ENCODE results near the gene WAC. TPM values are rescaled to one million over a fixed set of nuclear protein-coding genes. Genes with fewer than 3 reads are reported as not detected.
"Not testable (repeated sequence)": the region's sequence is repeated elsewhere in the genome, so short reads cannot be mapped to it uniquely, and the experiment has no call there.

Gene WAC
- total RNA-seq, 4 donors from 2014 or later, result 165 to 189 (median 169) TPM

DNA sequence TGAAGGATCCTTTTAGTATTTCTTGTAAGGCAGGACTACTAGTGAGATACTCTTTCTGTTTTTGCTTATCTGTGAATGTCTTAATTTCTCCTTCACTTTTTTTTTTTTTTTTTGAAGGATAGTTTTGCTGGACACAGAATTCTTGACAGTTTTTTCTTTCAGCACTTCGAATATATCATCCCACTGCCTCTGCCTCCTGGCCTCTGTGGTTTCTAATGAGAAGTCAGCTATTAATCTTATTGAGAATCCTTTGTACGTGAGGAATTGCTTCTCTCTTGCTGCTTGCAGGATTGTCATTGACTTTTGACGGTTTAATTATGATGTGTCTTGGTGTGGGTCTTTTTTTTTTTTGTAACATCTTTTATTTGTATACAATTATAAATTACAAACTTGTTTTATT lies 12.6 kb upstream of the WAC start:
- intact Hi-C loops (cut with DNase I), result no loop called here
- Histone ChIP-seq H3K27ac (no peak overlapping the region), H3K27me3 (no peaks in the 10 kb centered on the region), H3K4me1 (no peaks in the 10 kb centered on the region), H3K9me3 (no peaks in the 10 kb centered on the region), H3K36me3 (peaks cover 3 to 7% of the 10 kb centered on the region in 2 donors), H3K4me3 (replicated peaks in 1 of 3) (no peak overlapping the region)
- no peak for TF ChIP-seq POLR2A (IDR thresholded peaks at IDR 0.05)
- TF ChIP-seq, protein P1, sequence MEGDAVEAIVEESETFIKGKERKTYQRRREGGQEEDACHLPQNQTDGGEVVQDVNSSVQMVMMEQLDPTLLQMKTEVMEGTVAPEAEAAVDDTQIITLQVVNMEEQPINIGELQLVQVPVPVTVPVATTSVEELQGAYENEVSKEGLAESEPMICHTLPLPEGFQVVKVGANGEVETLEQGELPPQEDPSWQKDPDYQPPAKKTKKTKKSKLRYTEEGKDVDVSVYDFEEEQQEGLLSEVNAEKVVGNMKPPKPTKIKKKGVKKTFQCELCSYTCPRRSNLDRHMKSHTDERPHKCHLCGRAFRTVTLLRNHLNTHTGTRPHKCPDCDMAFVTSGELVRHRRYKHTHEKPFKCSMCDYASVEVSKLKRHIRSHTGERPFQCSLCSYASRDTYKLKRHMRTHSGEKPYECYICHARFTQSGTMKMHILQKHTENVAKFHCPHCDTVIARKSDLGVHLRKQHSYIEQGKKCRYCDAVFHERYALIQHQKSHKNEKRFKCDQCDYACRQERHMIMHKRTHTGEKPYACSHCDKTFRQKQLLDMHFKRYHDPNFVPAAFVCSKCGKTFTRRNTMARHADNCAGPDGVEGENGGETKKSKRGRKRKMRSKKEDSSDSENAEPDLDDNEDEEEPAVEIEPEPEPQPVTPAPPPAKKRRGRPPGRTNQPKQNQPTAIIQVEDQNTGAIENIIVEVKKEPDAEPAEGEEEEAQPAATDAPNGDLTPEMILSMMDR (IDR thresholded peaks at IDR 0.05), result no peak
- DNase-seq, result no peak
- WGBS, 2 donors, result 97 to 98% methylated on average over 3 of the region's 3 CpGs

DNA sequence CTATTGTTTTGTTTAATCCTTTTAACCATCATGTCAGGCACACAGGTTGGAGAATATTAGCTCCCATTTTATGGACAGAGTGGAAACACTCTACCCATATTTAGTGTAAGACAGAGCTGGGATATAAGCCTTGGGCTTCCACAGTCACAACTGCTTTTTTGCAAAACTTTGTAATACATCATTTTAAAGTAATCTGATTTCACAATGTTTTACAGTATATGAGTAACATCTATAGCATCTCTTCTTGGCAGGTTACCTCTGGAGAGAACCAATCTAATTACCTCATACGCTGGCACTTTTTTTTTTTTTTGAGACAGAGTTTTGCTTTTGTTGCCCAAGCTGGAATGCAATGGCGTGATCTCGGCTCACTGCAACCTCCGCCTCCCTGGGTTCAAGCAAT lies 12.1 kb upstream of the WAC start:
- H3K9me3 ChIP-seq; DNase-seq; H3K27me3 ChIP-seq; H3K27ac ChIP-seq; intact Hi-C loops (cut with DNase I); H3K4me1 ChIP-seq; H3K4me3 ChIP-seq (replicated peaks in 1 of 3); H3K36me3 ChIP-seq: not testable (repeated sequence)
- 94 to 98% methylated on average over 4 of the region's 4 CpGs for WGBS, 2 donors

DNA sequence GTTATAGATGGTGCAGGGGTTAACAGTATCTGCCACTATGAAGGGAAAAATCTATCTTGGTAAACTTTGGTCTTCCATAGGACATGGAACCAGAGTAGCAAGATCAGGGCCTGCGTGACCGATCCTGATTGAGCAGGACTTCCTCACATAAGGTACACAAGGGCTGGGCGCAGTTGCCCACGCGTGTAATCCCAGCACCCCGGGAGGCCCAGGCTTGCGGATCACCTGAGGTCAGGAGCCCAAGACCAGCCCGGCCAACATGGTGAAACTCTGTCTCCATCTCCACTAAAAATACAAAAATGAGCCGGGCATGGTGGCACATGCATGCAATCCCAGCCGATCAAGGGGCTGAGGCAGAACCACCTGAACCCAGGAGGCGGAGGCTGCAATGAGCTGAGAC lies 11.0 kb upstream of the WAC start:
- DNase-seq; H3K4me1 ChIP-seq; H3K36me3 ChIP-seq; H3K9me3 ChIP-seq; H3K27ac ChIP-seq; intact Hi-C loops (cut with DNase I); H3K4me3 ChIP-seq (replicated peaks in 1 of 3); H3K27me3 ChIP-seq: not testable (repeated sequence)
- 92 to 100% methylated on average over 9 to 11 of the region's 11 CpGs for whole genome bisulfite sequencing, 2 donors

DNA sequence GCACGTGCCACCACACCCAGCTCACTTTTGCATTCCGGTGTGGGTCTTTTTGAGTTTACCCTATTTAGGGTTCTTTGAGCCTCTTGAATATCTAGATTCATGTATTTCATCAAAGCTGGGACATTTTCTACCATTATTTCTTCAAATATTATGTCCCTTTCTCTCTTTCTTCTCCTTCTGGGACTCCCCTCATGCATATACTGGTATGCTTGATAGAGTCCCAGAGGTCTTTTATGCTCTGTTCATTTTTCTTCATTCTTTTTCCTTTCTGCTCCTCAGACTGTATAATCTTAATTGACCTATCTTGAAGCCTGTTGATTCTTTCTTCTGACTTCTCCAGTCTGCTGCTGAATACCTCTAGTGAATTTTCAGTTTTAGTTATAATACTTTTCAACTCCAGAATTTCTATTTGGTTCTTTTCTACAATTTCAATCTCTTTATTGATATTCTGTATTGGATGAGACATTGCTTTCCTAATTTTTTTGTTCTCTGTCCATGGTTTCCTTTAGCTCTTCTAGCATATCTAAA lies 9.1 kb upstream of the WAC start:
- Histone ChIP-seq H3K27ac (no peak overlapping the region), H3K36me3 (peaks cover 5 to 7% of the 10 kb centered on the region in 2 donors), H3K9me3 (no peaks in the 10 kb centered on the region), H3K4me1 (no peaks in the 10 kb centered on the region), H3K4me3 (replicated peaks in 1 of 3) (no peak overlapping the region), H3K27me3 (no peaks in the 10 kb centered on the region)
- no peak for DNase-seq
- TF ChIP-seq POLR2A (IDR thresholded peaks at IDR 0.05), result no peak
- TF ChIP-seq, protein P1 (IDR thresholded peaks at IDR 0.05), result no peak
- intact Hi-C loops (cut with DNase I), result no loop called here
- 98% methylated on average over 2 of the region's 2 CpGs for WGBS, 2 donors

DNA sequence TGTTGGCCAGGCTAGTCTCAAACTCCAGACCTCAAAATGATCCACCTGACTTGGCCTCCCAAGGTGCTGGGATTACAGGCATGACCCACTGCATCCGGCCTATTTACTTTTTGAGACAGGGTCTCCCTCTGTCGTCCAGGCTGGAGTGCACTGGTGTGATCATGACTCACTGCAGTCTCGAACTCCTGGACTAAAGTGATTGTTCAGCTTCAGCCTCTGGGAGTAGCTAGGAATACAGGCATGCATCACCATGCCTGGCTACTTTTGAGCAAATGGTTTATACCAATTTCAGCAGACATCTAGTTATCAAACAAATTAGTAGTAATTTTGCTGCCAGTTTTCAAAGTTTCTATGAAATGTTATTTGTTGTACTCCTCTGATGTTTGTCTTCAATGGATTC lies 2.2 kb upstream of the WAC start:
- TF ChIP-seq POLR2A (IDR thresholded peaks at IDR 0.05), result no peak
- Histone ChIP-seq H3K9me3 (no peaks in the 10 kb centered on the region), H3K27me3 (no peaks in the 10 kb centered on the region), H3K4me1 (peaks cover 8 to 19% of the 10 kb centered on the region in 2 donors), H3K4me3 (replicated peaks in 1 of 3) (no peak overlapping the region), H3K27ac (no peak overlapping the region), H3K36me3 (peaks cover 4 to 6% of the 10 kb centered on the region in 2 donors)
- DNase-seq, result no peak
- 74 to 77% methylated on average over 3 of the region's 3 CpGs for WGBS, 2 donors
- intact Hi-C loops (cut with DNase I), result no loop called here

DNA sequence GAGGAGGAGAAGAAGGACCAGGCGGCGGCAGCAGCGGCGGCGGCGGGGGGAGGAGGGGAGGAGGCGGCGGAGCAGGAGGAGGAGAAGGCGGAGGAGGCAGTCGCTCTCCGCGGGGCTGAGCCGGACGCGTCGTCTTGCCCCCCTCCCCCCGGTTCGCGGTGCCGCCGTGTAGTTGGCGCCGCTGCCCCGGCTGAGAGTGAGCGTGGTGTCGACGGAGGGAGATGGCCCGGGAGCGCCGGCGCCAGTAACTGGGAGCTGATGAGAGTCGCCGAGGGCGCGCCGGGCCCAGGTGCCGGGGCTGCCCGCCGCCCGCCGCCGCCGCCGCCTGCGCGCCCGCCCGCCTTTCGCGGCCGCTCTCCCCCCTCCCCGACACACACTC lies 257 bp downstream of the WAC start:
- WGBS, 2 donors, result 1% methylated on average over 15 of the region's 52 CpGs; no CpG with 5 or more reads in 1 of the 2 donors
- H3K27me3 ChIP-seq, result no peaks in the 10 kb centered on the region
- H3K4me3 ChIP-seq (replicated peaks in 1 of 3), result peak overlapping the region in 1 of 3 donors; percentile 92
- H3K36me3 ChIP-seq, result peaks cover 26 to 28% of the 10 kb centered on the region in 2 donors
- DNase-seq, result no peak
- intact Hi-C loops (cut with DNase I), result no loop called here
- H3K9me3 ChIP-seq, result no peaks in the 10 kb centered on the region
- TF ChIP-seq POLR2A (IDR thresholded peaks at IDR 0.05), result no peak
- TF ChIP-seq, protein P1 (IDR thresholded peaks at IDR 0.05), result no peak
- peak overlapping the region; percentile 98 to 99 (median 98) for H3K27ac ChIP-seq
- peaks cover 8 to 26% of the 10 kb centered on the region in 2 donors for H3K4me1 ChIP-seq

Data from thyroid gland (tissue), 4 donors.